Measurements from ENCODE around the gene CFAP77. TPM values are rescaled to one million over a fixed set of nuclear protein-coding genes. Genes with fewer than 3 reads are reported as not detected.

The CFAP77 gene
- total and polyA plus RNA-seq, 2 of the 13 experiments (the other 11 are each of a cell fraction or from before 2014, with no cell fraction given): not detected

- no peak overlapping the region for H3K27ac ChIP-seq (ENCODE audit: extremely low read length, insufficient read depth, low read length)
- TF ChIP-seq RBM22 (optimal IDR thresholded peaks at IDR 0.05; ENCODE audit: low read length) (no peak), PITX1 (CRISPR knock-in tag; IDR thresholded peaks at IDR 0.05) (no peak), ZBTB8A (CRISPR knock-in tag; IDR thresholded peaks at IDR 0.05; ENCODE audit: borderline replicate concordance, low read depth) (no peak), ZFAT (CRISPR knock-in tag; conservative IDR thresholded peaks at IDR 0.05) (no peak), NBN (conservative IDR thresholded peaks at IDR 0.05) (no peak), GATAD2A (CRISPR knock-in tag; IDR thresholded peaks at IDR 0.05) (no peak), MAFF (IDR thresholded peaks at IDR 0.05; ENCODE audit: low read depth, low read length) (no peak), ZBTB26 (CRISPR knock-in tag; IDR thresholded peaks at IDR 0.05; ENCODE audit: borderline replicate concordance) (no peak), TCF12 (IDR thresholded peaks at IDR 0.05) (no peak), TCF12 (CRISPR knock-in tag; IDR thresholded peaks at IDR 0.05) (no peak), SKI (IDR thresholded peaks at IDR 0.05; ENCODE audit: partially characterized antibody) (no peak), ZNF251 (CRISPR knock-in tag; IDR thresholded peaks at IDR 0.05) (no peak), E2F1 (CRISPR knock-in tag; IDR thresholded peaks at IDR 0.05) (no peak), EEA1 (CRISPR knock-in tag; IDR thresholded peaks at IDR 0.05; ENCODE audit: borderline replicate concordance) (no peak)
- ChIA-PET POLR2A (no interaction called here), CTCF (ENCODE audit: low intra/inter-chr PET ratio, low total read pairs) (no interaction called here)
- H4K20me1 ChIP-seq (ENCODE audit: insufficient read depth, low read length): no peaks in the 10 kb centered on the region
- no peak overlapping the region for H3K4me3 ChIP-seq (replicated peaks in 1 of 3; ENCODE audit: insufficient read depth in 1 of 3, low read depth in 2 of 3, low read length in 3 of 3)
- peaks cover 0 to 2% of the 10 kb centered on the region in 2 experiments; a peak in 1 of 5 replicates for H3K27me3 ChIP-seq (ENCODE audit: control insufficient read depth in 1 of 2, insufficient read depth in 2 of 2, low read length in 2 of 2)
- H3K4me2 ChIP-seq (ENCODE audit: low read depth, low read length): no peak overlapping the region
- peaks cover 0 to 1% of the 10 kb centered on the region in 2 experiments; a peak in 1 of 5 replicates for H3K36me3 ChIP-seq (replicated peaks in 1 of 2; ENCODE audit: control insufficient read depth in 1 of 2, insufficient read depth in 2 of 2, low read length in 2 of 2)
- no peaks in the 10 kb centered on the region for H3K79me2 ChIP-seq (ENCODE audit: insufficient read depth, low read length)
- ATAC-seq (no peak), FAIRE-seq (no peak), DNase-seq (ENCODE audit: low spot score) (no peak)
- in situ Hi-C loops (cut with HindIII; ENCODE audit: extremely low pct_ligation_motif_present, low pct_unique_long_range_greater_than_20kb): no loop called here
- no TSS peak for BruUV-seq (replicated peaks)
- intact Hi-C loops (cut with micrococcal nuclease; ENCODE audit: unreplicated experiment): no loop called here
- no peaks in the 10 kb centered on the region for H3K9me3 ChIP-seq (ENCODE audit: low read length)
- 56% methylated on average over 4 of the region's 4 CpGs for WGBS (ENCODE audit: low lambda C conversion rate)
- H3K9ac ChIP-seq (ENCODE audit: insufficient read depth, low read depth, low read length): no peak overlapping the region
- H3K4me1 ChIP-seq (ENCODE audit: insufficient read depth, low read length): no peaks in the 10 kb centered on the region
- no peak overlapping the region for H2AFZ ChIP-seq (ENCODE audit: low read length)
Observed at GRCh38 chr9:132370592-132370991, 39.4 kb upstream of the CFAP77 start.
